Activated T-cell treated with anti-CD3 and anti-CD28 coated beads for 48 hours (primary cell): Measurements from ENCODE around the gene BTN1A1.

Experiments used
- DNase-seq: peaks from one replicate; pipeline ENCODE4 v3.0.0-alpha.2; 2020; ENCODE audit warnings: low read depth

The BTN1A1 gene

GRCh38 chr6:26475823-26476729 lies 24.0 kb upstream of the BTN1A1 start:
- DNase-seq = no peak

- no peak for DNase-seq
These were observed 23.2 kb upstream of the BTN1A1 start for GRCh38 chr6:26476896-26477295.

GRCh38 chr6:26477426-26477825 lies 22.7 kb upstream of the BTN1A1 start:
- DNase-seq = no peak

- DNase-seq = no peak
These were observed 21.8 kb upstream of the BTN1A1 start for GRCh38 chr6:26478100-26478984.

- no peak for DNase-seq
These were observed 21.2 kb upstream of the BTN1A1 start for GRCh38 chr6:26478985-26479278.

- no peak for DNase-seq
These were observed 17.8 kb upstream of the BTN1A1 start for GRCh38 chr6:26482338-26482737.

- no peak for DNase-seq
These were observed 16.4 kb upstream of the BTN1A1 start for GRCh38 chr6:26483727-26484126.

- no peak for DNase-seq
These were observed 15.9 kb upstream of the BTN1A1 start for GRCh38 chr6:26484161-26484560.

- no peak for DNase-seq
These were observed 14.9 kb upstream of the BTN1A1 start for GRCh38 chr6:26485112-26485780.

GRCh38 chr6:26486358-26486757 lies 13.7 kb upstream of the BTN1A1 start:
- DNase-seq = no peak

GRCh38 chr6:26487466-26487865 lies 12.6 kb upstream of the BTN1A1 start:
- DNase-seq = no peak

- DNase-seq = no peak
These were observed 9.8 kb upstream of the BTN1A1 start for GRCh38 chr6:26489996-26490964.

- DNase-seq = no peak
These were observed 8.5 kb upstream of the BTN1A1 start for GRCh38 chr6:26491604-26492003.

GRCh38 chr6:26493258-26493657 lies 6.8 kb upstream of the BTN1A1 start:
- DNase-seq = no peak

GRCh38 chr6:26494117-26494516 lies 6.0 kb upstream of the BTN1A1 start:
- DNase-seq = no peak

- no peak for DNase-seq
These were observed 4.8 kb upstream of the BTN1A1 start for GRCh38 chr6:26495281-26495680.

GRCh38 chr6:26497610-26498009 lies 2.5 kb upstream of the BTN1A1 start:
- no peak for DNase-seq

- peak; percentile 27 for DNase-seq
These were observed 1.4 kb downstream of the BTN1A1 start for GRCh38 chr6:26501482-26501986.

GRCh38 chr6:26502165-26502564 lies 2.1 kb downstream of the BTN1A1 start:
- no peak for DNase-seq

- DNase-seq = no peak
These were observed 2.5 kb downstream of the BTN1A1 start for GRCh38 chr6:26502626-26503025.

GRCh38 chr6:26507658-26508057 lies 7.6 kb downstream of the BTN1A1 start:
- no peak for DNase-seq
